ENCODE measurements around the gene TP53TG5.
"Not testable (repeated sequence)": the region's sequence is repeated elsewhere in the genome, so short reads cannot be mapped to it uniquely, and the experiment has no call there.

The TP53TG5 gene

DNA sequence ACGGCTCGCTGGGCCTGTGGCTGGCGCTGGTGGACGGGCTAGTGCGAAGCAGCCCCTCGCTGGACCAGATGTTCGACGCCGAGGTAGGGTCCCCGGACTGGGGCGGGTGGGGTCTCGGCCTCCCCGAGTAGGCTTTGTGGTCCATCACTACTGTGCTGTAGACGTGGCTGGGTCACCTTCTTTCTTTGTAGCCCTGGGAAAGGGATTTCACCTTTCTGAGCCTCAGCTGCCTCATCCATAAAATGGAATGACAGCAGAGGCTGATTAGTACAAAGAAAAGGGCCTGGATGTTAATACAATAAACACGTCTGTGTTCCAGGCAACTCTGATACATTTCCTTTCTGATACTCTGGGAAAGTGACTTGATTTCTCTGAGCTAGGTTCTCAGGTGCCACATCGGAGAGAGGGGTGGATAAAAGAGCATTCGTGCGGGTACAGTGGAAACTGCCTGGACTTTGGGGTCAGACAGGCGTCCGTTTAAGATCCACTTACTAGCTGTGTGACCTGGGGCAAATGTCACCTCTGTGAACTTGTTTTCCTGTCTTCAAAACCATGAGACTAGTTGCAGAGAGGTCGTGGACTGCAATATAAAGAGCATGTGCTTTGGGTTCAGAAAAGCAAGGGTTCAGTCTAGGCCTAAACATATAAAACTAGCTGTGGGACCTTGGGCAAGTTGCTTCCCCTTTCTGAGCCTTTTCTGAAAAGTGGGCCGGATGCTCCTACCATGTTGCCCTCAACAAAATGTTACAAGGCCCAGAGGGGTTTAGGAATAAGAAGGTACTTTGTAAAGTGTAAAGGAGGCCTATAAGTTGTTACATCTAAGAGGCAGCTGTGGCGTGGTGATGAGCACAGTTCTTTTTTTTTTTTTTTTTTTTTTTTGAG, 14.3 kb downstream of the TP53TG5 start:
- no peak for DNase-seq

DNA sequence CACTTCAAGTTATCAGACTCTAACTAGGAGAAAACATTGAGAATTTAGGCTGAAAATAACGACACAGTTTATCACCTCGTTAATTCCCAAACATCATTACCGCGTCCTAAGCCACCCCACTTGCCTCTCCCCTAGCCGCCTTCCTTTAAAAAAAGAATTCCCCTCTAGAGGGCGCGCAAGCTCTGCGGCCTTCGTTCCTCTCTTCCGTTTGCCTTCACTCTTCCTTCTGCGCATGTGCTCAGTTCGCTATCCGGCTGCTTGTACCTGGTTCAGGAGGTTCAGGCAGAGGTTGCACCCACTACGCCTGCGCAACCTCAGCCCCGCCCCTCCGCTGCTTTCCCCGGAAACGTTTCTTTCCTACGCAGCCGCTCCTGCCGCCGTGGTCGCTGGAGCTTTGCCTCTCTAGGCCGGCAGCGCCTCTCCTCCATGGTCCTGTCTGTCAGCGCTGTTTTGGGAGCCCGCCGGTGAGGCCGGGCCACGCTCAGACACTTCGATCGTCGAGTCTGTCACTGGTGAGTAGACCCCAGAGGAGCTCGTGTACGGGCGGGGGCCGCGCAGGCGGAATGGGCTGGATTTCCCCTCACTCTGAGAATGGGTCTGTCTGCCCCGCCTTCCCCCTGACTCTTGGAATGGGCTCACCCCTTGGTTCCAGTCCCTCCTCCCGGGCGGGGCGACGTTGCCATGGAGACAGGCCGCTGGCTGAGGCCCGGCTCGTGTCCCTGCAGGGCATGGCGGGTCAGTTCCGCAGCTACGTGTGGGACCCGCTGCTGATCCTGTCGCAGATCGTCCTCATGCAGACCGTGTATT, 15.1 kb downstream of the TP53TG5 start, which contains the start of gene SYS1:
Gene SYS1, plus strand, starts transcription at position 353 of the 807 bp plus-strand sequence. Its CDS starts 376 bp downstream, at position 729.
- DNase-seq, result peak; percentile 75

- DNase-seq, result no peak
Measured at GRCh38 chr20:45361793-45362192, 16.3 kb downstream of the TP53TG5 start.

DNA sequence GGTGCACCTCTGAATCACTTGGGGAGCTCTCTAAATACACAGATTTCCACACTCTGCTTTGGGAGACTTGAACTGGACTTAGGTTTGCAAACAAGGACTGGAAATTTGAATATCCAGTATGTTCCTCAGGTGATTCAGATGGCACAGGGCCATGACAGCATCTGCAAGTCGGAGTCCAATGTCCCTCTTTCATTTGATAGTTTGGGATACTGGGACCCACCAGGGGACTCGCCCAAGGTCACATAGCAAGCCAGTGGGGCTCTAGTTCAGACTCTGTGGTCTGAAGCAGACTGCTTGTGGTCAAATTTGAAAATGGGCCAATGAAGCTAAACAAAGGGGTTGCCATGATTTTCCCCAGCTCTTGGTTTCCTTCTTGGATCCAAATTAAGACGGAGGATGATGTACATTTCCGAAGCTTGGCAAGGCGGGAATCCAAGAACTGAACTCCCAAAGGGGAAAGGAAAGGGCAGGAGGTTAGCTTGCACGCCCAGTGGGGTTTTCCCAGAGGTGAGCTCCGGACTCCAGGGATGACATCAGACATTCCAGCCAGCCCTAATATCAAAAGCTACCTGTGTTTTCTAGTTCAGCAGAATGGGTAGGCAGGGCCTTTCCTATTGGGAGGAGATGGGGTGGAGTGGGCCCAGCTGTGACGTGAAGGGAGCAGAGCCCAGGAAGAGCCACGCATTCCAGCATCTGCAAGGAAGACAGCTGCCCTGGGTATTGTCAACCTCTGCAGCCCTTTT, 18.5 kb downstream of the TP53TG5 start:
- DNase-seq, result no peak

GRCh38 chr20:45359069-45359405, 19.1 kb downstream of the TP53TG5 start:
- no peak for DNase-seq

DNA sequence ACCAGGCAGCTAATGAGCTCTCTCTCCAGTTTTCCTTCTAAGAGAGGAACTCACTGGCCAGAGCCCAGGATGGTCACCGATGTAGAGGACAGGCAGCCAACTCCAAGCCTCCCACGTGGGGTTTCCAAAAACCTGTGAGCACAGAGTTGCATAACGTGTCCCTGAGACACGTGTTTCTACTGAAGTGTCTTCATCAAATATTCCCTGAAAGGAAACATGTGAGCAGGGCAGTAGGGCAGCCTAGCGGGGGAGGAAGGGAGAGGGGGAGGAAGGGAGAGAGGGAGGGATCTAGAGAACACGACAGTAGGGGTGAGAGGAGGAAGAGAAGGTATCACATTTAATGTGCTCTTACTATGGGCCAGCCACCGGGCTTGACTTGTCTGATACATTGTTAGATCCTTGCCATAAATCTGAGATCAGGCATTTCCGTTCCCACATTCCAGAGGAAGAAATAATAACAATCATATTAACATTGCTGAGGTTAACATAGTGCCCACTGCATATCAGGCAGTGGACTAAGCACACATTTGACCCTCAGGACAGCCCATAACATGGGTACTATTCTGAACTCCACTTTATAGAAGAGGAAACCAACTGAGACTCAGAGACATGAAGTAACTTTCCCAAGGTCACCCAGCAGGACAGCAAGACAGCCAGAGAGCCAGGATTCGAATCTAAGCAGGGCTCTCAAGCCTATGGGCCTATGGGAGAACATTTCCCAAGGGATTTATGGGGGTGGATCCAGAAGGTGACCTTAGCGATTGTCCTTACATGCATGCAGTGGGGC, 19.6 kb downstream of the TP53TG5 start:
- no peak for DNase-seq

- DNase-seq, result no peak
Measured at GRCh38 chr20:45355209-45356084, 22.7 kb downstream of the TP53TG5 start.

GRCh38 chr20:45354423-45355208, 23.5 kb downstream of the TP53TG5 start:
- no peak for DNase-seq

GRCh38 chr20:45353746-45354145, 24.4 kb downstream of the TP53TG5 start:
- DNase-seq, result no peak

- no peak for DNase-seq
Measured at GRCh38 chr20:45352729-45353128, 25.4 kb downstream of the TP53TG5 start.

GRCh38 chr20:45350795-45351194, 27.3 kb downstream of the TP53TG5 start:
- DNase-seq, result not testable (repeated sequence)

- DNase-seq, result no peak
Measured at GRCh38 chr20:45350217-45350616, 27.9 kb downstream of the TP53TG5 start.

DNA sequence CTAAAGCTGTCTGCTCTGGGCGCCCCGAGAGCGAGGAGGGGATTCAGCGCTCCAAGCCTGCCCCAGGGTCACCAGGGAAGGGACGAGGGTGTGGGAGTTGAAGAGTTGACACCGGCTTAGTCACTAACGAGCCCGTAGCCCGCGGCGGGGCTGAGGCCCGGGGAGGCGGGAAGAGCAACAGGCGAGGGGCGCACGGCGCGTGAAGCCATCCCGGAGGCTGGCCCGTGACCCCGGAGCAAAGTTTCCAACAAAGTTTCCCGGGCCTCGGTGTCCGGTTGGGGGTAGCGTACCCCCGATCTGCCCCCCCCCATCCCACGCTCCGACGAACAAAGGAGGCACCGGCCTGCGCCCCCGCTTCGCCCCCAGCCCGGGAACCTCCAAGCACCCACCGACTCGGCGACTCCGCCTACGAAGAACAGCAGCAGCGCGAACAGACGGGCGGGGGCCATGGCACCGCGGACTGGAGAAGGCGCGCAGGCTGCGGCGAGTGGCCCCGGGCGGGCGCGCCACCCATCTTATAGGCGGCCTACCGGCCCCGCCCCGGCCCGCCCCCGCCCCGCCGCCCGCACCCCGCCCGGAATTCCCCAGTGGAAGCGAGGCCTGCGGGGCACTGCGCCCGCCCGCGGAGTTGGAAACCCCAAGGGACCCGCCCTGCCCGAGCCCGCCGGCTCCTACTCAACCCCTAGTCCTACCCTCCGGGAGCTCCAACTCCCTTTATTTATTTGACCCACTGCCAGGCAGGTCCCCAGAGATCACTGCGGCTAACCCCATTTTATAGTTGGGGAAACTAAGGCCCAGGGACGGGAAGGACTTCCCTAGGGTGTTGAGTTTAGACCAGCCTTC, 30.0 kb downstream of the TP53TG5 start, which contains the start of gene SDC4:
Gene SDC4, minus strand, starts transcription at position 489 of the 843 bp plus-strand sequence. Its CDS starts 40 bp downstream, at position 449.
- DNase-seq, result no peak

DNA sequence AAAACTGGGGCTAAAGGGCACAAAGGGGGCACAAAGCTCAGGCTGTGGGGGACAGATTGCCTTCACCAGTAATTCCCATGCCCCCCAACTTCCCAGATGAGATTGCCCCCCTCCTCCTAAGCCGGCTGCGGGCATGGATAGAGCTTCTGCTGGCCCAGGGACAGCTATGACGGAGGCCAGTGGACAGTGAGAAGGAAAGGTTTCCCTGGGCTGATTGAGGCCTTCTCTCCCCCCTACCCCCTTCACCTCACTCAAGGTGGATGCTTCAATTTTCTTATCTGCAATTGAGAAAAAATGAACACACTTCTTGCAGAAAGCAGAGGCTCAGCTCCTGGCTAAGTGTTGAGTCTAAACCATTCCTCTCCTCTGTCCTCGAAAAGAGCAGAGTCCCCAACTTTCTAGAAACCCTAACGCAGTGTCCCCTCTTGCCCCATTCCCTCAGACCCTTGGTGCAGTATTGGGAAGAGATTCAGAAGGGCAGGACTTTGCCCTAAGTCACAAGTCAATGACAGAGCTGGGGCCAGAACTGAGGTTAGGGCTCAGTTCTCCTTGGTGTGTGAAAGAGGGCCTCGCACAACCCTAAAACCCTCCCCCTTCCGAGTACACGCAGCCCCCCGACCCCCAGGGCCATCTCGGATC, 30.7 kb downstream of the TP53TG5 start:
- DNase-seq, result no peak

DNA sequence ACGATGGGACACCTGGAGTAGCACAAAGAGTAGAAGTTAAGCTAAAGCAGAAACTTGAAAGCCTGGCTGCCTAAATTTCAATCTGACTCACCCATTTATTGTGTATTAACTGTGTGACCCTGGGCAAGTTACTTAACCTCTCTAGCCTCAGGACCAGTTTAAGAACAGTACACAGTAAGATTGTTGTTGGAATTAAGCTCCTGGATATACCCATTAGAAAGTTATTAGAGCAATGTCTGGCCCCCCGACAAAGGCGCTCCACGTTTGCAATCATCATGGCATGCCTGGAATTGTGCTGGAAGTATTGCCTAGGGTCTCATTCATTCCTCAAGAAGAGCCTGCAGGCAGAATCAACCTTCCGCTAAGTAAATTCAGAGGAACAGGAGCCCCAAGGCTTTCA, 31.3 kb downstream of the TP53TG5 start:
- no peak for DNase-seq

GRCh38 chr20:45346291-45346718, 31.8 kb downstream of the TP53TG5 start:
- DNase-seq, result no peak

- no peak for DNase-seq
Measured at GRCh38 chr20:45345104-45345936, 32.8 kb downstream of the TP53TG5 start.

All from DMS79 (cell line).